Stimulated activated CD8-positive, alpha-beta memory T cell treated with anti-CD3 and anti-CD28 coated beads, Interleukin-7, amount 100 ng/mL, for 48 hours (primary cell): ENCODE results near the gene NHLH2.

Experiments
- DNase-seq, 2 donors: peaks; one replicate each; pipeline ENCODE4 v3.0.0-alpha.2; 2020; ENCODE audit warnings: low read depth in 1 of 2; ENCODE audit errors: extremely low read depth in 1 of 2

Gene NHLH2

DNA sequence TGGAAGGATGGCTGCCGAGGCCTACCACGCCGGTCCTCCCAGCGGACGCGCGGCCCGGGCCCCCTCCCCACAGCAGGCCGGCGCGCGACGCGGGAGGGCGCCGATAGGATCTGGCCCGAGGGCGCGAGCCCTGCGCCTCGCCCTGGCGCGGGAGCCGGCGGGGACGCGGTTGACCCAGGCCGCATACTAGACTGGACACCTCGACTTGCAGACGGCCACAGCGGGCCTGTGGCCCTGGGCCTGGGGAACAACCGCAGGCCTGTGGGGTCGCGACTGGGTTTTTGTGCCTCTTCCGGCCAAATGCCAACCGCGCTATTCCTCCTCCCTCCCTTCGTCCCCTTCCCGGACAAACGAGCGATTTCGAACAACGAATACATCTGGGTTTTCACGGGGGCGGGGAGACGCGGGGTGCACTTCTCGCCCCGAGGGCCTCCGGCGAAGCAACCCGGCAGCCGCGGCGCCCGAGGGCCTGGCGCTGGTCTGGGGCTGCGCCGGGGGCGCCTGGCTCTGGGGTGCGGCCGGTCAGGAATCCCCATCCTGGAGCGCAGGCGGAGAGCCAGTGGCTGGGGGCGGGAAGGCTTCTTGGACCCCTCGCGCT lies 2.4 kb downstream of the NHLH2 start:
- DNase-seq: no peak

DNA sequence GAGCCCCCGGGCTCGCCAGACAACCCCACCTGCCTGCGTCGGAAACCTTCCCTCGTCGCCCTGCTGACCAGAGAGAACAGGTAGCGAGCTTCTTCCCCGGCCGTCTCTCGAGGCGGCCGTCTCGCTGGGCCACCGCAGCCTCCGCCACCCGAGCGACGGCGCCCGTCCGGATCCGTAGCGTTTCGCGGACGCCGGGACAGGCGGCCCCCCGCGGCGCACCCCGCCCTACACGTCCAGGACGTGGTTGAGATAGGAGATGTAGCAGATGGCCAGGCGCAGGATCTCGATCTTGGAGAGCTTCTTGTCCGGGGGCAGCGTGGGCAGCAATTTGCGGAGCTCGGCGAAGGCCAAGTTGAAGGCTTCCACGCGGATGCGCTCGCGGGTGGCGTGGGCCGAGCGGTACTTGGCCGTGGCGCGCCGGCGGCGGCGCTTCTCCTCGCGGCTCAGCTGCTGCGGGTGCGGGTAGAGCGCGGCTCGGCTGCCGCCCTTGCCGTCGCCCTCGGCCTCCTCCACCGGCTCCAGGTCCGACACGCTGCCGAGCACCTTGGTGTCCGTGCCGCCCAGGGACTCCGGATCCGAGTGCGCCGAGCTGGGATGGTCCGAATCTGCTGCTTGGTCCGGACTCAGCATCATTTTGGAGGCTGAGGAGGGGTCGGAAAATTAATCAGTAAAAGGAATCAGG lies 3.0 kb downstream of the NHLH2 start:
- DNase-seq: no peak

DNA sequence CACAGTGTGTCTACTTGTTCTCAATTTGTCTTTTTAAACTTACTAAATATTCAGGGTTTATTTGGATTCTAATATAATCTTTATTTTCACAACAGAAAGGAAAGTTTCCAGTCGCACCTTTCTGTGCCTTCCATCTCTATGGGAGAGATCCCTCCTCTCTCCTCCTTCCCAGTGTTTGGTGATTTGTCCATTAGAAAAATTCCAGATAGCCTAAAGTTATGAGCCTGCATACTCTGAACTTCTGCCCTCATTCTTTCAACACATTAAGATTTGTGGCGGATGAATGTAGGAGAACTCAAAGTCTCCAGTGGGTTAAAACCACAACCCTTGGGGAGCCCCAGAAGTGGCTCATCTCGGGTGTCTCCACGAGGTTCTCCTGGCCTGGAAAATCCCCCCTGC lies 3.6 kb downstream of the NHLH2 start:
- DNase-seq: no peak

DNA sequence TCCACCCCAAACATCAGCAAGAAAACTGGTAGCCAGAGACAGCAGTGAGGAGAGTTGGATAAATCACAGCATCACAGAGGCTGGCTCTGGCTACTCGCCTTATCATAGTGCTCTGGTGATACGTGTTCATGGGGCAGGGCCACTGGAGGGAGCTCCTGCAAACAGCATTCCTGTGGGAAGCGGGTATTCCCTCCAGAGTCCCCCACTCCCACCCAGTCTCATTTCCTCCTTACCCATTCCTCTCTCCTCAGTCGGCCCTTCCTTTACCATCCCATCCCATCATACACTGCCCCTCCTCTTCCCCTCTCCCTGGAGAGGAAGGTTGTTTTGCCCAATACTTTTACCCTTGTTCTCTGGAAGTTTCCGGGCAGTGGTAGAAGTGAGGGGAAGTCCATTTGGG lies 7.1 kb downstream of the NHLH2 start:
- DNase-seq: no peak

DNA sequence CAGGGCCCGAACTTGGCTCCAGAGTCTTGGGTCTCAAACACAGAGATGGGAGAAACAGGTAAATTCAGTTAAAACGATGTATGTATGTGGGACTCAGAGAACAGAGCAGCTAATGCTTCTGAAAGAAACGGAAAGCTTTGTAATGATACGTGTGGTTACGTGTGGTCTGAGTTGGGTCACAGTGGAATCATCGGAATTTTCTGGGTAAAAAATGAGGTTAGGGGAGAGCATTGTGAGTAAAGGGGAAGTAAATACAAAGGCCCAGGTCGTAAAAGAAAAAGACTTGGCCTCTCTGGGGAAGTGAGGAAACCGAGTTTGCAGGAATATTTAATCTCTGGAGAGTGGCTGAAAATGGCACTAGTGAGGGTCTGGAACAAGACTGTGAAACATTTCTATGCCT lies 8.3 kb downstream of the NHLH2 start:
- DNase-seq: no peak

DNA sequence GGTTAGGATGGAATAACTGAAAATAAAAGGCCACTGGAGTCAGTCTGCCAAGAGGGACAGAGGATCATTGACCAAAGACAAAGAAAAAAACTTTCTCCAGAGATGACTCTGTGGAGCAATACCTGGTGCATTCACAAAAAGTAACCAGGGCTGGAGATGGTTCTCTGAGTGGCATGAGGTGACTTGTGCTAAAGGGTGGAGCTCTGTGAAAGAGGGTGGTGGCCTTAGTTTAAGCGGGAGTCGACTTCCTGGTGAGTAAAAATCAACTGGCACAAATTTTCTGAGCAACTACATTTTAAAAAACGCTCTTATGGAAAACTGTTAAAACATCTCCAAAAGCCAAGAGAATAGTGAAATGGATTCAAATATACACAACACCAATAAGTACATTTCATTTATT lies 10.0 kb downstream of the NHLH2 start:
- no peak for DNase-seq

DNA sequence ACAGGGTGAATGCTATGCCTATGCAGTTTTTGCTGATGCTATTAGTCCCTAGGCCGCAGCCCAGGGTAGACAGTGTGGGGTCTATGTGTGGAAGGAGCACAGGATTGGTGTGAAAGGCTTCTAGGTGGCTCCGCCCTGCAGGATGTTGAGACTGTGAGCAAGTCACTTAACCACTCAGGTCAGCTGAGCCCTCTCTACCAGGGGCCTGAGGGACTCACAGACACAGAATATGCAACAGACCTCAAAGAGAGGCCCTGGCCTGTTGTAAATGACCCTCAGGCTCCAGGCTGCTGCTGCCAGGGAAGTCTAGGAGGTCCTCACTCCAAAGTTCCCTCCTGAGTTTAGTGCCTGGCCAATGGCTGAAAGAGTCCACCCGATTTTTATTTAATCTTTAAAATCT lies 11.0 kb downstream of the NHLH2 start:
- no peak for DNase-seq

DNA sequence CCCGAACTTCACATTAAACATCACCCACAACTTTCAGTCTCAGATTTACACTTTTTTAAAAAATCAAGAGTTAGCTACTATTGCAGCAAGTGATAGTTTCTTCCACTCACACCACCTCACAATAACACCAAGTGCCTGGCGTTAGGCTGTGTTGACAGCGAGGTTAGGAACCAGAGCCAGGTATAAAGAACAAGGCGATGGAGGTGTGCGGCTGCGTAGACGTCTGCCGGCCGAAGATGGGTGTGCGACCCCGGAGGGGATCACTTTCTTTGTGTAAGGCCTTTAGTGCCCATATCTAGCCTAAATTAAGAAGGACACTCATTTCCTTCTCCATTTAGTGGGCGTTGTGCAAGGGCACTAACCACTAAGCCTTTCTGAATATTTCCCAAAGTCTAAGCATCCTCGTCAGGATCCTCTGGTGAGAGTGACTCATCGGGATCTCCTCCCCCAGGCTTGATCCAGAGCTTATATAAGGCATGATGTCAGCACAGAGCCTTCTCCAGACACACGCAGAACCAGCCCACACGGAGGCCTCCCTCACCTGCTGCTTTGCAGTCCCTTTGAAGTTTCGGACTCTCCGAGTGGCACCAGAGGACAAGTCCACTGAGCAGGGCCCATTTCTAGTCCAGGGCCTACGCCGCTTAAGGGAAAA lies 11.8 kb downstream of the NHLH2 start:
- no peak for DNase-seq

DNA sequence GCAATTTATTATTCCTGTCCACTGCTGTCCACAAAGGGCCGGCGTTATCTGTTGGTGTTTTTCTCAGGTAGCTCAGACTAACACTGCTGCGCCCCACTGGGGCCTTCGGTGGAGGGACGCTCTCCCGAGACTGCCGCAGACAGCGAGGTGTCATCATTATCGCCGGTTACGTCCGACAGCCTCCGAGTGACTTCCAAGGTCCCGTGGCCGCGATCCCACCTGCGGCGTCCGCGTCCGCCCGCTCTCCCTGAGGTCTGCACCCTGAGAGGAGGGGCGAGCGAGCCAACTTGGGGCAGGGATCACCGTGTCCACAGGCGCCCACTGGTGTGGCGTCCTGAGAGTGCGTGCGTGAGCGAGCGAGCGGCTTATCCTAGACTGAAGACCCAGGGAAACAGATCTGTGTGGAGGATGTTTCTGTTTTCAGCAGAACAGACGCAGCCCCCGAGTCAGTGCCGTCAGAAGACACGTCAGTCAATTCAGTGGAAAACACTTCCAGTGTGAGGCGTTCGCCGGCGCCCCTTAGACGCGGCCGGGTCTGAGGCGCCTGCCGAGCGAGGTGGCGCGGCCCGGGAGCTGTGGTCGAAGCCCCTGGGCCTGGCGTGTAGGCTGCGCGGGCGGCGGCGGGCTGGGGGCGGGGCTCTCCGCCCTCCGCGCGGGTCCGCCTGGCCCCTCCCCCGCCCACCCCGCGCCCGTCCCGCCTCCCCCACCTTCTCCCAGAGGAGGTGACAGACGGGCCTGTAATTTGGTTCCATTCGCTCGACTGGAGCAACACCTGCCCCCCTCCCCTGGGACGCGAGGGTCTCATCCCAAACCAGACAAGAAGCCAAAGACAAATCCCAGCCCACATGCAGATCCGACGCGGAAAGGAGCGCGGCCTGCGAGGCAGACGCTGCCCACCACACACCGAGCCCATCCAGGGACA lies 12.6 kb downstream of the NHLH2 start:
- DNase-seq: no peak

DNA sequence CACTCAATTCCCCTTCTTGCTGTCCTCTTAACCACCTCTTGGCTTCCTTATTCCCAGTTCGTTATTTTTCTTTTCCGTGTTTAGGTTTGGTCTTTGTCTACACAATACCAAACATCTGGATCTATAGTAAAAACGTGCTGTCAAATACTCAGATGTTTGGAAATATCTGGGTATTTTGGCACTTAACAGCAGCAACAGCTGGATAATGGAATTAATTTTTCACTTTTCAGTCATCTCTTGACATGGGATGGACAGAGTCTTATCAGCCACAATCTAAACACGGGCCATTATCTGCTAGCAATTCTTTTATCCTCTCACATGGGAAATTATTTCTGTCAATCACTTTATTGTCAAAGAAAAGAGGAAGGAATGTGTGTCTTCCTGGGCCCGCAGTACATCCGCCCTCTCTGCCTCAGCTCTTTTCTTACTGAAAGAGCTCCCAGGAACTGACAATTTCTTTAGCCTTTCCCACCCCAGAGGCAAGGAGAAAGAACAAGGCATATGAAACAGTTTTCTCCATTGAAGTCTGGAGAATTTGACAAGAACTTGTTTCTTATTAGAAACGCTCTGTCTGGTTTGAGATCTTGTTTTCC lies 13.4 kb downstream of the NHLH2 start:
- no peak for DNase-seq

DNA sequence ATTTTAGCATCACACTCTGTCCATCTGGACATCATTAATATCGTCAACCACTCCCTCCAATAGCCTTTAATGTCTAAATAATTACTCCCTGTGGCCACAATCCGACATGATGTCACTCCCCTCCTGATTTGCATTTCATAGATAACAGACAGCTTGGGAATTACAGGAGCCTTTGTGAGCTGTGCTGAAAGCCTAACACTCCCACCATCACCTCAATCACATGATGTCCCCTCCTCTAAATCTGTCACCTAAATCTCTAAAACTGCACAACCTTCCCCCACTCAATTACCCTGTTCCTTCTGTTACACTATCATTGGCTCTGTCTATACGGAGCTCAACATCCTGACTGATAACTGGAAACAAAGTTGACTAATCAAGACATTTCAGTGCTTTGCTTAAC lies 14.3 kb downstream of the NHLH2 start:
- no peak for DNase-seq

DNA sequence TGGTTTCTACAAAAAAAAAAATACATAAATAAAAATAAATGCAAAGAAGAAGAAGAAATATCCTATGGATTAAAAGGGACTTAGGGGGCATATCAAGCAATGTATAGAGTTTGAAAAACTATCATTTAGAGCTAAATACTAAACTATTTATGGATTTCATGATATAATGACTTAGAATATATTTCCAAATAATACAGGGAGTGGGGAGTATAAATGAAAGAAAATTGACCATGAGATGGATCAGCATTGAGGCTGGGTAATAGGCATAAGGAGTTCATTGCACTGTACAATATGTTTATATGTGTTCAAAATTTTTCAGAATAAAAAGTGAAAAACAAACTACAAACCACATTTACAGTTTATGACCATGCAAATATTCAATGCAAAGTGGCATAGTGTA lies 18.8 kb downstream of the NHLH2 start:
- DNase-seq: no peak

DNA sequence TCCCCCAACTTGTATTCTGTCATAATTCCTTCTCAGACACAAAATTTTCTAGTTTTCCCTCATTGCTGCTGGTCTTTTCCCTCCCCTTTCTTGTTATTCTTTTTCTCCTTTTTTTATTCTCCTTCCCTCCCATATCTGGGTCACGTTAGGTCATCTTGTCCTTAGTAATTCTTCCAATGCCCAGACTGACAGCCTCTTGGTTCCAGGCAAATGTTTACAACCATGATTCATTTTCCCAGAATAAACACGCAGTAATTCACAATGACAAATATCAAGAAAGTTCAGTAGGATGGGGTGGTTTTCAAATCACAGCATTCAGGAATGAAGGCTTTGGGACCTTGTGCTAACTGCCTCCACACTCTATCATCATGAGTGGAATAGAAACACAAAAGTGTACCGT lies 25.2 kb downstream of the NHLH2 start:
- DNase-seq: no peak

DNA sequence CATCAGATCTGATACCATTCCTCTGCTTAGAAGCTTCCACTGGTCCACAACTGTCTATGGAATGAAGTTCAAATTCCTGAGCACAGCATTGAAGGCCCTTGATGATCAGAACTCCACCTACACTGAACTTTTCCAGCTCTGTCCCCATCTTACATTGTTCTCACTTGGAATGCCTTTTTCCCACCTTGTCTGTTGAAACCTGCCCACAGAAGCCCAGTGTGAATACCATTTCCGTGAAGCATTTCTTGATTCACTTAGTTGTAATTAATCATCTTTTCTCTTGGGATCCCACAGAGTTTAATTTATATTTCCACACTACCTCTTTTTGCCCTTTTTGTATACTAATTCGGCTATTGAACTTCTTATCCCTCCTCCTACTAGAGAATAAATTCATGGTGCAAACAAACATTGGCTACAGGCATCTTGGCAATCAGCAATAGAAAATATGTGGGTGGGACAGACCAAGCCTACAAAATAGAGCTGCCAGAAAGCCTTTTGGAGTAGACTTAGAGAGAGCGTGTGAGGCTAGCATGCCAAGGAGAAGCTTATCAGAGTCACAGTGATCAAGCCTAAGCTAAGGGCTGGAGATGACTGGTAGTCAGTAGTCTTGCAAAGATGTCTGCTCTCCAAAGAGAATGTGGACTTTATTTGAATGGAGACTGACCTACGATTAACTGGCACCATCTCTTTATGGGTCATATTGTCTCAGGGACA lies 26.1 kb downstream of the NHLH2 start:
- DNase-seq: no peak

DNA sequence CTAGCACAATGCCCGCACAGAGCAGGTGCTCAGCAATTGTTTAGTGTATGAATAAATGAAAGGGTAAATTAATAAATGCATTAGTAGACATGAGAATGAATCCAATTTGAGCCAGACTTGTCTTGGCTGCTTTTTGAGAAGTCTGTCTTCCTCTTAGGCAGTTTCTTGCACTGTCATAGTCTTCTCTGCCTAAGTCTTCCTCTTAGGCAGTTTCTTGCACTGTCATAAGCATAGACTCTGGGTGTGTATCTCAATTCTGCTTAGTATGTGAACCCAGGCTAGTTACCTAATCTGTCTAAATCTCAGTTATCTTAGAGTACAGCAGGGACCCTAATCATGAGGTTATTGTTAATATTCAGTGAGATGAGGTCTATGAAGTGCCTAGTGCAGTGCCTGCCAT lies 27.2 kb downstream of the NHLH2 start:
- no peak for DNase-seq

DNA sequence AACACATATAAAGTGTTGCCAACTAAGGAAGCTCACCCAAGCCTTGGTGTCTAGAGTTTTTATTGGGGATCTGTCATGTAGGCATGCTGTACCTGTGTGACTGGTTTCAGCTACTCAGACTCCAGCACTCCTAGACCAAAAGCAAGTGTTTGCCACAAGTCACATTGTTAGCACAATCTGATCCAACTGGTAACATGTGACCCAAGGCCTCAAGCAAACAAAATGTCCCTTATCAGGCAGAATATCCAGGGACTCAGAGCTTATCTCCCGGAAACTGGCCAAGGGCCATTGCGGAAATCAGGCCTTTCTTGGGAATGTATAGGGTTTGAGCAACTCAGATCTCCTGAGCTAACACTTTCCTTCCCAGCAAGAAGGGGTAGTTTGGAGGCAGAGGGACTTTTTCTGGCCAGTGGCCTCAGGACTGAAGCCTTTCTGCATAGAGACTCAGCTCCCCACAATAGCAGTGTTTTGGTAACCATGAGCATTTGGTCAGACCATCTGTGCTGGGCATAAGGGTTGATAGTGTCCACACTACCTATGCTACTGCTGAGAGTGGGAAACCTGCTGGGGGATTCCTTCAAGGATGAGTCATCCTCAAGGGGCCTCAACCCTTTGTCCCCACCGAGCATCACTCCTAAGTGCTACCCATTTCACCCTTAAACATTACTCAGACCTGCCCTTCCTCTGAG lies 29.6 kb downstream of the NHLH2 start:
- DNase-seq: no peak

DNA sequence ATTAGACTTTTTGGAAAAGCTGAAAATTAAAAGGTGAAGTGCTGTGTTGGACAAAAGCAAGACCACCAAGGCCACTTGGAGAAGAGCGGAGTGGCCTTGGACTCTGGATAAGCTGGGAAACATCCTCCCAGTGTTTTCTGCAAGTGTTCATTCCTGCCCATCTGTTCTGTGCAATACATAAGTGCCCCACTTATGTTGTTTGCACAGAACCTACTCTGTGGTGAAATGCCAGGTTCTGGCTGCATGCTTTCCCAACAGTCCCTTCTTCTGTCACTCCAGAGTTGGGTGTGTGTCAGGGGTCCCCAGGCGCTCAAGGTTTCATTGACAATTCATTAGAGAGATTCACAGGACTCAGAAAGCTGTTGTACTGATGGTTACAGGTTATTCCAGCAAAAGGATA lies 30.3 kb downstream of the NHLH2 start:
- DNase-seq: no peak

DNA sequence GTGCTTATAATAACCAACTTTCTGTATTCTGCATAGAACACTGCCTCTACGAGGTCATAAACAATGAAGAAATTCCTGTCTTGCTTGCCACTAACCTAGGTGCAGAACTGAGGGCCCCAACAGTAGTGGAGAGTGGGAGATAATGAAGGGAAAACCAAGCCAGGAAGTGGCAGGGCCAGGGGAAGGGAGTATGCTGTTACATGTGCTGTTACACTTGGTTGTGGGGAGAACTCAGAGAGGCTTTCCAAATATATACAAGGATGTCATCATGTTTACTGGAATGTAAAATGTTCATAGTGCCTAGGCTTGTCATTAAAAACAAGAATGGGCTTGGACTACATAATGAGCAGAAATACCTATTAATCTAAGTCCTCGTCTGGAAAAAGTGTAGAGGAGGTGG lies 31.1 kb downstream of the NHLH2 start:
- no peak for DNase-seq

DNA sequence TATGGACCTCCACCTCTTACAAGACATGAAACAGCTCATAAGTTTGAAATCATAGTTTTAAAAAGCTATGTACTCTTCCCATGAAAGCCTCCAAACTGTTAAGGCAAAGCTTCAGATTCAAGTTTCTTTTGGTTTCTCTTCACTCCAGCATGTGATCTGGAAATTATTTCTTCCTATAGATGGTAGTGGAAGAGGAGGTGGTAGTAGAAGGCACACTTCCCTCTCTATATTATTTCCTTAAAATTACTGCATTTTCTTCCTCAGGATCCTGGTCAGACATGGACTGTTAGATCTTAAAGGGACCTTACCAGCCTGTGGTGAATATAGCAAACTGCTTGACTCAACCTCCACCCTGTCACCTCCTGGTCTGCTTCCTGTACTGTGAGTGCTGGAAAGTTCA lies 31.9 kb downstream of the NHLH2 start:
- no peak for DNase-seq

DNA sequence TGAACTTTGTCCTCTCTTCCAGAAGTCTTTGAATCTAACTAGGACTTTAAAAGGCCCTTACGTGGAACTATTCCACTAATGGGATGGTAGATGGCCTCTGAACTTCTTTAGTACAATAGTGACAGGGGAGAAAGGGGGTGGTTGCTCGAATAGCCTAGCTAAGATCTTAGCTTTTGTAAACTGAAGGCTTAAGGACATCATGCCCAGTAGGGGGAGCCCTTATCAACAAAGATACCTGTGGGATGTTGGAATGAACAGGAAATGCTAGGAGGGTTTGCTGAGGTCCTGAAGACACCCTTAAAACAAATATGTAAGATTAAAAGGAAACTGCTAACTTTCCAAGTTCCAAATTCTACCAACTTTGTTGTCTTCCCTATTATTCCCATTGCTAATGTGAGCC lies 33.2 kb downstream of the NHLH2 start:
- DNase-seq: peak in 1 of 2 donors; percentile 12
